GM12875 (cell line): ENCODE measurements around the gene SHISAL1.

Source experiments
- H3K4me3 ChIP-seq: one replicate; pipeline ENCODE4 v1.5.1; 2011; ENCODE audit warnings: low read depth, low read length, control low read depth
- CTCF ChIP-seq: IDR thresholded peaks from 2 replicates; pipeline ENCODE4 v1.5.1; 2011; ENCODE audit warnings: low read depth, mild to moderate bottlenecking, control low read depth, inconsistent platforms, low read length, moderate library complexity, borderline replicate concordance; ENCODE audit not compliant: insufficient read depth

Gene SHISAL1

GRCh38 chr22:44314425-44315067 is 1.8 kb upstream of the SHISAL1 start:
- no peak for TF ChIP-seq CTCF
- no peak overlapping the region for H3K4me3 ChIP-seq

DNA sequence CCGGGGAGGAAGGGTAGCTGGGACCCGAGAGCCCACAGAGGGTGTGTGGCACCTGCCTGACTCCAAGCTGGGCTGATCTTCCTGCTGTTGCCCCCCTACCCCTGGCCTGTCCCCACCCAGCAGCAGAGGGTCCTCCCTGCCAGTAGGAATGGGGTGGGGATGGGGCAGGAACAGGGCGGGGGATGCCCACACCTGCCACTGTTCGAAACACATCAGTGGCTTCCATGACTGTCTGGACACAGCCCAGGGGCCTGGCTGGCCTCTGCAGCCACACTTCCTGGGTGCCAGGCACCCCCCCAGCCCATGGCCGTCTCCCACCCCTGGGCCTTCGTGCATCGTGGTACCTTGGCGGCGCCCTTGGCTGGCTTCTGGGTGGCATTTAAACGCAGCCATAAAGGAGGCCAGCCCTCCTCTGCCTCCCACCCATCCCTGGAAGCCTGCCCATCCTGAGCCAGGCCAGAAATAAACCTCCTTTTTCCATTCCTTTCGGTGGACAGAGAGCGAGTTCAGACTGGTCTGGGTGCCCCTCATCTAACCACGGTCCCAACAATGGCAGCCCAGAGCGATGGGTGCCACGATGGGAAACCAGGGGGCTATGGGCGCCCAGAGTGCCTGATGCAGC is 745 bp upstream of the SHISAL1 start:
- TF ChIP-seq CTCF: no peak
- no peak overlapping the region for H3K4me3 ChIP-seq

- H3K4me3 ChIP-seq: no peak overlapping the region
- no peak for TF ChIP-seq CTCF
Observed at GRCh38 chr22:44311855-44312170, 938 bp downstream of the SHISAL1 start.

DNA sequence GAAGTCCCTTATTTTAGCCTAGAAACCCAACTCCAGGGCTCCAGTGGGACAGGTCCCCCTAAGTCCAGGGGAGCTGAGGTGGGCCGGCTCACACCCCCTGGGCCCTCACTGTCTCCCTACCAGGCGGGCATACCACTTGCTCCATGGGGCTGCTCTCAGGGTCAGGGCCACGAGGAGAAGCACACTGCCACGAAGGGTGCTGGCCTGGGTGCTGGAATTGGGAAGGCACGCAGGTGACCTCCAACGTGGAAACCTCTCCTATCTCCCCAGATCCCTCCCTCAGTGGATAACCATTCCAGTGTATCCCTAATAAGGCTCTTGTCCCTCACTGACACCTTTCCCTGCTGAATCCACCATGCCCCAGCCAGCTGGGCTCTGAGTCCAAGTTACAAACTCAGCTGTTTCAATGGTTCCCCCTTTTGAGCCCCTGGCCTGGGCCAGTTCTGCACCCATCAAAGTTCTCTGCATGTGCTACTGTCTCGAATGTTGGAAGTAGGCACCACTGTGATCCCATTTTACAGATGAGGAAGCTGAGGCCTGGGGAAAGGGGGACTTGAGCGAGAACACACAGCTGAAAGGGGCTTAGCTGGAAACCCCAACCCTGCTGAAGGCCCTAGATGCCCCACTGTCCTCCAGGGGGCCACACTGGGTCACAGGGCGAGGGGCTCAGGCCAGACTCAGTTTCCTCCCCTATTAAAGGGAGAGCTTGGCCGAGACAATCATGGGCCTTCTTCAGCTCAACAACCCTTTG is 1.5 kb downstream of the SHISAL1 start:
- no peak overlapping the region for H3K4me3 ChIP-seq
- peak; percentile 14; the same call in 1 of the 2 replicates for TF ChIP-seq CTCF

GRCh38 chr22:44309647-44310046 is 3.1 kb downstream of the SHISAL1 start:
- no peak for TF ChIP-seq CTCF
- no peak overlapping the region for H3K4me3 ChIP-seq

- TF ChIP-seq CTCF: no peak
- no peak overlapping the region for H3K4me3 ChIP-seq
Observed at GRCh38 chr22:44309137-44309536, 3.6 kb downstream of the SHISAL1 start.
